Dermis blood vessel endothelial cell (primary cell): ENCODE measurements around the gene TMEM200A. TPM values are rescaled to one million over a fixed set of nuclear protein-coding genes. Genes with fewer than 3 reads are reported as not detected.
A peak's percentile ranks its signal among the peaks of the same experiment; 100 is the strongest.
"Not testable (repeated sequence)": the region's sequence is repeated elsewhere in the genome, so short reads cannot be mapped to it uniquely, and the experiment has no call there.

Experiments
- DNase-seq: peaks from one replicate; pipeline ENCODE4 v3.0.0; 2010
- total RNA-seq: library from RNA; depleted of rRNA; stranded (reverse); fragments of >200 nt; gene quantifications from 2 replicates; pipeline ENCODE4 v1.2.3, GENCODE V29; 2014

The TMEM200A gene
- 0.14 and 0.34 TPM in 2 replicates for total RNA-seq

GRCh38 chr6:130365166-130366106, at the start of gene TMEM200A:
Gene TMEM200A, plus strand, starts transcription at chr6:130366017. Its CDS starts 74,406 bp downstream, at chr6:130440423.
- DNase-seq: peak; percentile 52

- no peak for DNase-seq
Measured at GRCh38 chr6:130320908-130321307, 44.9 kb upstream of the TMEM200A start.

GRCh38 chr6:130322673-130323268, 43.0 kb upstream of the TMEM200A start:
- peak; percentile 81 for DNase-seq

- no peak for DNase-seq
Measured at GRCh38 chr6:130324657-130325056, 41.2 kb upstream of the TMEM200A start.

GRCh38 chr6:130326496-130326895, 39.3 kb upstream of the TMEM200A start:
- no peak for DNase-seq

- no peak for DNase-seq
Measured at GRCh38 chr6:130337534-130337933, 28.3 kb upstream of the TMEM200A start.

GRCh38 chr6:130346324-130346723, 19.5 kb upstream of the TMEM200A start:
- not testable (repeated sequence) for DNase-seq

GRCh38 chr6:130354322-130354721, 11.5 kb upstream of the TMEM200A start:
- DNase-seq: no peak

- DNase-seq: no peak
Measured at GRCh38 chr6:130355572-130355971, 10.2 kb upstream of the TMEM200A start.

- no peak for DNase-seq
Measured at GRCh38 chr6:130357436-130357835, 8.4 kb upstream of the TMEM200A start.

GRCh38 chr6:130359736-130360135, 6.1 kb upstream of the TMEM200A start:
- no peak for DNase-seq

GRCh38 chr6:130362128-130362527, 3.7 kb upstream of the TMEM200A start:
- DNase-seq: peak; percentile 20

- DNase-seq: no peak
Measured at GRCh38 chr6:130364224-130364780, 1.5 kb upstream of the TMEM200A start.

GRCh38 chr6:130366107-130367005, 539 bp downstream of the TMEM200A start:
- DNase-seq: peak; percentile 11

GRCh38 chr6:130367767-130368166, 1.9 kb downstream of the TMEM200A start:
- DNase-seq: no peak

- DNase-seq: no peak
Measured at GRCh38 chr6:130368576-130368975, 2.8 kb downstream of the TMEM200A start.

GRCh38 chr6:130369831-130370230, 4.0 kb downstream of the TMEM200A start:
- DNase-seq: no peak

- DNase-seq: no peak
Measured at GRCh38 chr6:130371921-130372420, 6.2 kb downstream of the TMEM200A start.

- DNase-seq: no peak
Measured at GRCh38 chr6:130372786-130373185, 7.0 kb downstream of the TMEM200A start.

- DNase-seq: no peak
Measured at GRCh38 chr6:130373992-130374391, 8.2 kb downstream of the TMEM200A start.

- DNase-seq: no peak
Measured at GRCh38 chr6:130376936-130377335, 11.1 kb downstream of the TMEM200A start.

- no peak for DNase-seq
Measured at GRCh38 chr6:130377371-130377770, 11.6 kb downstream of the TMEM200A start.
